Smooth muscle cell (in vitro differentiated cells): ENCODE measurements around the gene PNPLA4. TPM values are rescaled to one million over a fixed set of nuclear protein-coding genes. Genes with fewer than 3 reads are reported as not detected.

Experiments
- DNase-seq: peaks from one replicate; lab custom pipeline; 2025; ENCODE audit not compliant: unreplicated experiment; lab: John Stamatoyannopoulos, UW
- H2AFZ ChIP-seq: fragments of 200-600 bp; sonication (generic); 2 replicates; pipeline ENCODE4 v1.6.0; 2016; ENCODE audit warnings: antibody characterized with exemption, low read depth, mild to moderate bottlenecking
- H3F3A ChIP-seq: fragments of 200-600 bp; sonication (generic); 2 replicates; pipeline ENCODE4 v1.6.0; 2017; ENCODE audit warnings: antibody characterized with exemption, low read depth
- H3K27ac ChIP-seq: fragments of 200-600 bp; sonication (generic); 2 replicates; pipeline ENCODE4 v1.5.1; 2016; ENCODE audit warnings: low read depth, mild to moderate bottlenecking
- H3K27me3 ChIP-seq: fragments of 200-600 bp; sonication (generic); 2 replicates; pipeline ENCODE4 v1.6.1; 2016; ENCODE audit warnings: low read depth, mild to moderate bottlenecking
- H3K36me3 ChIP-seq: fragments of 200-600 bp; sonication (generic); 2 replicates; pipeline ENCODE4 v1.5.1; 2016; ENCODE audit warnings: low read depth
- H3K4me1 ChIP-seq: fragments of 200-600 bp; sonication (generic); 2 replicates; pipeline ENCODE4 v1.5.1; 2016; ENCODE audit warnings: low read depth
- H3K4me2 ChIP-seq: fragments of 200-600 bp; sonication (generic); 2 replicates; pipeline ENCODE4 v1.6.0; 2016; ENCODE audit warnings: mild to moderate bottlenecking
- H3K4me3 ChIP-seq: fragments of 200-600 bp; sonication (generic); 2 replicates; pipeline ENCODE4 v1.5.1; 2016; ENCODE audit warnings: mild to moderate bottlenecking
- H3K79me2 ChIP-seq: fragments of 200-600 bp; sonication (generic); 2 replicates; pipeline ENCODE4 v1.6.0; 2016; ENCODE audit warnings: low read depth, mild to moderate bottlenecking
- H3K9ac ChIP-seq: fragments of 200-600 bp; sonication (generic); 2 replicates; pipeline ENCODE4 v1.6.0; 2016; ENCODE audit warnings: low read depth
- H3K9me3 ChIP-seq: fragments of 200-600 bp; sonication (generic); replicated peaks from 2 replicates; pipeline ENCODE4 v1.5.1; 2016; ENCODE audit warnings: low read depth
- H4K20me1 ChIP-seq: fragments of 200-600 bp; sonication (generic); 2 replicates; pipeline ENCODE4 v1.6.0; 2016; ENCODE audit warnings: low read depth
- WGBS: methylation state at CpG from one replicate; pipeline ENCODE4 v1.1.7; 2016; ENCODE audit warnings: low lambda C conversion rate; 5-methylcytosine and 5-hydroxymethylcytosine counted together
- polyA plus RNA-seq: library from polyadenylated mRNA; unstranded; fragments of >200 nt; fragmentation: Nextera tagmentation; extraction: Ambion mirVana; gene quantifications from 2 replicates; pipeline ENCODE4 v1.2.1, GENCODE V29; 2016
- total RNA-seq: library from RNA; depleted of rRNA; stranded (reverse); fragments of >200 nt; gene quantifications from 2 replicates; pipeline ENCODE4 v1.2.3, GENCODE V29; 2014
- TF ChIP-seq, protein P1 (sequence below): fragments of 200-600 bp; sonication (generic); IDR thresholded peaks from 2 replicates; pipeline ENCODE4 v1.5.1; 2017; ENCODE audit warnings: borderline replicate concordance, mild to moderate bottlenecking, antibody characterized with exemption; ENCODE audit not compliant: insufficient read depth, poor library complexity, severe bottlenecking

Gene PNPLA4
- total and polyA plus RNA-seq, 2 experiments from 2014 or later, result 20.1 to 24.1 TPM

DNA sequence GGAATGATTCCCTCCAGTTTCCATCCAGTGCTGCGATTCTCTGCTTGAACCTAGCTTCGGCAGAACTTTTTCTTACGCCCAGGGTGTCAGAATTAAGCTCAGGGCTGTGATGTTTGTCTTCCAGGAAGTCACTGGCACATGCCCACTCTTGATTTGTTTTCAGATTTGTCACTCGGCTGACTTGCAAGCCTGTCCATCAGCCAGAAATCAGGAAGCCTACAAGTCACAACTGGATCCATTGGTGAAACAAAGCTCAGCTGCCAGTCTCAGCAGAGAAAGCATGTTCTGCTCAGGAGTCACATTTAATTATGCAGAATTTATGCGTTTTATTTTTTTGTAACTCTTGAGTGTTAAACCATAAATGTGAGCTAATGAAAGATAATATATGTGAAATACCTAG lies 38.2 kb upstream of the PNPLA4 start:
- H3K4me2 ChIP-seq, result no peak overlapping the region
- no peaks in the 10 kb centered on the region for H3K4me1 ChIP-seq
- H3K79me2 ChIP-seq, result no peaks in the 10 kb centered on the region
- no peaks in the 10 kb centered on the region for H3F3A ChIP-seq
- H4K20me1 ChIP-seq, result no peaks in the 10 kb centered on the region
- WGBS, result 86% methylated on average over 5 of the region's 5 CpGs
- no peak overlapping the region for H3K4me3 ChIP-seq
- H3K36me3 ChIP-seq, result no peaks in the 10 kb centered on the region
- DNase-seq, result no peak
- H2AFZ ChIP-seq, result no peak overlapping the region
- TF ChIP-seq, protein P1, sequence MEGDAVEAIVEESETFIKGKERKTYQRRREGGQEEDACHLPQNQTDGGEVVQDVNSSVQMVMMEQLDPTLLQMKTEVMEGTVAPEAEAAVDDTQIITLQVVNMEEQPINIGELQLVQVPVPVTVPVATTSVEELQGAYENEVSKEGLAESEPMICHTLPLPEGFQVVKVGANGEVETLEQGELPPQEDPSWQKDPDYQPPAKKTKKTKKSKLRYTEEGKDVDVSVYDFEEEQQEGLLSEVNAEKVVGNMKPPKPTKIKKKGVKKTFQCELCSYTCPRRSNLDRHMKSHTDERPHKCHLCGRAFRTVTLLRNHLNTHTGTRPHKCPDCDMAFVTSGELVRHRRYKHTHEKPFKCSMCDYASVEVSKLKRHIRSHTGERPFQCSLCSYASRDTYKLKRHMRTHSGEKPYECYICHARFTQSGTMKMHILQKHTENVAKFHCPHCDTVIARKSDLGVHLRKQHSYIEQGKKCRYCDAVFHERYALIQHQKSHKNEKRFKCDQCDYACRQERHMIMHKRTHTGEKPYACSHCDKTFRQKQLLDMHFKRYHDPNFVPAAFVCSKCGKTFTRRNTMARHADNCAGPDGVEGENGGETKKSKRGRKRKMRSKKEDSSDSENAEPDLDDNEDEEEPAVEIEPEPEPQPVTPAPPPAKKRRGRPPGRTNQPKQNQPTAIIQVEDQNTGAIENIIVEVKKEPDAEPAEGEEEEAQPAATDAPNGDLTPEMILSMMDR, result no peak
- H3K27me3 ChIP-seq, result no peaks in the 10 kb centered on the region
- no peak overlapping the region for H3K27ac ChIP-seq
- H3K9me3 ChIP-seq, result no peaks in the 10 kb centered on the region
- H3K9ac ChIP-seq, result no peak overlapping the region

DNA sequence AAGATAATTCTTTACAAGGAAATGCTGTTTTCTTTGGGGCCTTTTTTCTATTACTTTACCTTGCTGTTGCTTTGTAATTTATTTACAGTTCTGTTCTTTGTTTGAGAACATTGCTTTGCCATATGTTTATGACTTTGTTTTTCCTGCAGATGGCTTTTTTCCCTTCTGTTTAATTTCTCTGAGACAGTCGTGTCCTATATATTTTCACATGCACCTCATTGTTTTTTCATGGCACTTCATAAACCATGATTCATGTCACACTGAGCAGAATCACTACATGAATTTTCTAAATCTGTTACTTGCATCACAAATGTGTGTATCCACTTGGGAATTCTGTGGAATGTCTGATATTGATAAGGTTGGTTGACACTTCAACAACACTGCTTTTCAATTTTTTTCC lies 33.0 kb upstream of the PNPLA4 start:
- H3K36me3 ChIP-seq, result no peaks in the 10 kb centered on the region
- no peak overlapping the region for H3K4me3 ChIP-seq
- TF ChIP-seq, protein P1, result no peak
- no peaks in the 10 kb centered on the region for H3K27me3 ChIP-seq
- H4K20me1 ChIP-seq, result no peaks in the 10 kb centered on the region
- 10% methylated on average over 1 of the region's 1 CpG for WGBS
- H3F3A ChIP-seq, result no peaks in the 10 kb centered on the region
- H3K9ac ChIP-seq, result no peak overlapping the region
- no peak overlapping the region for H2AFZ ChIP-seq
- H3K9me3 ChIP-seq, result no peaks in the 10 kb centered on the region
- no peak overlapping the region for H3K4me2 ChIP-seq
- no peaks in the 10 kb centered on the region for H3K4me1 ChIP-seq
- no peaks in the 10 kb centered on the region for H3K79me2 ChIP-seq
- no peak for DNase-seq
- H3K27ac ChIP-seq, result no peak overlapping the region

GRCh38 chrX:7953446-7953845 lies 26.2 kb upstream of the PNPLA4 start:
- TF ChIP-seq, protein P1, result no peak
- no peaks in the 10 kb centered on the region for H3K36me3 ChIP-seq
- H3K4me2 ChIP-seq, result no peak overlapping the region
- H3K9me3 ChIP-seq, result no peaks in the 10 kb centered on the region
- H3K27ac ChIP-seq, result no peak overlapping the region
- no peak overlapping the region for H2AFZ ChIP-seq
- H3K4me3 ChIP-seq, result no peak overlapping the region
- no peaks in the 10 kb centered on the region for H3K27me3 ChIP-seq
- H4K20me1 ChIP-seq, result no peaks in the 10 kb centered on the region
- WGBS, result 45% methylated on average over 5 of the region's 5 CpGs
- H3K9ac ChIP-seq, result no peak overlapping the region
- H3K79me2 ChIP-seq, result no peaks in the 10 kb centered on the region
- no peaks in the 10 kb centered on the region for H3F3A ChIP-seq
- DNase-seq, result no peak
- no peaks in the 10 kb centered on the region for H3K4me1 ChIP-seq

GRCh38 chrX:7950865-7951264 lies 23.7 kb upstream of the PNPLA4 start:
- Histone ChIP-seq H3F3A (no peaks in the 10 kb centered on the region), H3K27me3 (no peaks in the 10 kb centered on the region), H3K4me1 (no peaks in the 10 kb centered on the region), H3K4me3 (no peak overlapping the region), H4K20me1 (no peaks in the 10 kb centered on the region), H3K27ac (no peak overlapping the region), H2AFZ (no peak overlapping the region), H3K4me2 (no peak overlapping the region), H3K9ac (no peak overlapping the region), H3K79me2 (no peaks in the 10 kb centered on the region), H3K36me3 (no peaks in the 10 kb centered on the region), H3K9me3 (no peaks in the 10 kb centered on the region)
- no peak for DNase-seq
- WGBS, result 83% methylated on average over 2 of the region's 2 CpGs
- TF ChIP-seq, protein P1, result no peak
